WI38 (cell line): ENCODE results near the gene FER.

Source experiments
- H3K4me3 ChIP-seq: 2 replicates; pipeline ENCODE4 v1.5.1; 2011; ENCODE audit warnings: low read depth, mild to moderate bottlenecking, control low read depth, low read length
- CTCF ChIP-seq: IDR thresholded peaks from 2 replicates; pipeline ENCODE4 v1.5.1; 2012; ENCODE audit warnings: low read depth, mild to moderate bottlenecking, control low read depth, low read length

Gene FER

GRCh38 chr5:108720391-108720790 lies 27.3 kb upstream of the FER start:
- H3K4me3 ChIP-seq, result no peak overlapping the region
- no peak for TF ChIP-seq CTCF

DNA sequence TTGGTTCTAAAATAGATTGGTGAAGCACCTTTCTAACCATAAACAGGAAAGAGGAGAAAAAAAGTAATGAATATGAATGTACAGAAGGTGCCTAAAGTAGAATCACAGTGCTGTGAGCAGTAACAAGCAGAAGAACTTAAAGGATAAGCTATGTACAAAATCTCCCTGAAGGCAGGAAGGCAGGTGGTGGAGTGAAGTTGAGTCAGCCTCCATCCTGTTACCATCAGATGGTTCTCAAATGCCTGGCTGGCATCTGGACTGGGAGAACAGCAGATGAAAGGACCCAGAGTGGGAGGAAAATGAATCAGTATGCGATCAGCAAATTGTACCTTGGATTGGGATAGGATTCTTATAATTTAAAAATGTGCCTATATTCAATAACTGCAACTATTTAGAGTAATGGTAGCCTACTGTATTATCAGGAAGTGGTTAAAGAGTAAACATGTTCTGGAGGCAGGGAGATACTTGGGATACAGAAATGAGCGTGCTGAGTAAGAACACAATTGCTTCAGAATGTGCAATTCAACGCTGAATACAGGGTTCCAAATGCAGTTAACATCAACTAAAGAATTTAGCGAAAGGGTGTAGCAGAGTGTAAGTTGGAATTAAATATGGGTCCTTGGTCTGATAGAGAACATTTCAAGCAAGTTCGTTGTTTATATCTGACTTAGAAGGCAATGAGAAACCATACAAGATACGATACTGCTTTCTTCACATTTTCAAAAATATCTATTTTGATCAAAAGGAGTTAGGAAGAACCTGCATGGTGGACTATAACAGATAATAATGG lies 21.1 kb upstream of the FER start:
- no peak for TF ChIP-seq CTCF
- no peak overlapping the region for H3K4me3 ChIP-seq

- TF ChIP-seq CTCF, result no peak
- H3K4me3 ChIP-seq, result peak overlapping the region; percentile 76
These were observed 20.5 kb upstream of the FER start for GRCh38 chr5:108727236-108727650.

DNA sequence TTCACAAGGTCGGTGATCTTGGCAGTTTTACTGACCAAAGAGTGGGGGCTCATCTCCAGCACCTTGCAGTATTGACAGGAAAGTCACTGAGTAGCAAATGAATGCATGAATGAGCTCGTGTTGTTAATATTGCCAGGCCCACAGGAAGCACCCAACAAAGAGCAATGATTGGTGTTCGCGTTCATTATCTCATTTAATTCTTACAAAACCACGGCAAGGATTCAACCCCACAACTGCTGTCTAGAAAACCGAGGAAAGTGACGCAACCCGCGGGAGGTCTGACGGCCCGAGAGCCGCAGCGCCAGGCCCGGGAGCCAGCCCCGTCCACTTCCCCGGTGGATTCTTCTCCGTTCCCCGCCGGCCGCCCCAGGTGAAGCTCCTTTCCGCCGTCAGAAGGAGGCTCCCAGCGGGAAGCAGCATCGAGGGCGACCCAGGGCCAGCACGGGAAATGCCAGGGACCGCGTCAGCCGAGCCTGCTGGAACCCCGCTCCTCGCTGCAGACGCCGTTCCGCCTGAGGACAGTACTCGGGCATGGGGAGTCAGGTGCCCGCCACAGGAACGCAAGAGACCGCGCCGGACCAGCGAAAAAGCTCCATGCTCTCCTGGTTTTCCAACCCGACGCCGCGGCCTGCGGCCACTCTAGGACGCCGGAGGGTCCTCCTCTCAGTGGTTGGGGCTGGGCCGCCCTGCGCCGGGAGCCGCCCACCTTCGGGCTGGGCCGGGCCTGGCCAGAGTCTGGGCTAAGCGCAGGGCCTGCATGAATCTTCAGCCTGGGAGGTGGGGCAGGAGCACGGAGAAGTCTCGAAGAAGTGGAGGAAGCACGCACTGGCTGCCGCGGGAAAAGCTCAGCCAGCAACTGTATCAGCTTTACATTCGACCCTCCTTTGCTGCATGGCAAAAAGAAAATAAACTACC lies 19.8 kb upstream of the FER start:
- no peak for TF ChIP-seq CTCF
- peak overlapping the region; percentile 76 for H3K4me3 ChIP-seq

DNA sequence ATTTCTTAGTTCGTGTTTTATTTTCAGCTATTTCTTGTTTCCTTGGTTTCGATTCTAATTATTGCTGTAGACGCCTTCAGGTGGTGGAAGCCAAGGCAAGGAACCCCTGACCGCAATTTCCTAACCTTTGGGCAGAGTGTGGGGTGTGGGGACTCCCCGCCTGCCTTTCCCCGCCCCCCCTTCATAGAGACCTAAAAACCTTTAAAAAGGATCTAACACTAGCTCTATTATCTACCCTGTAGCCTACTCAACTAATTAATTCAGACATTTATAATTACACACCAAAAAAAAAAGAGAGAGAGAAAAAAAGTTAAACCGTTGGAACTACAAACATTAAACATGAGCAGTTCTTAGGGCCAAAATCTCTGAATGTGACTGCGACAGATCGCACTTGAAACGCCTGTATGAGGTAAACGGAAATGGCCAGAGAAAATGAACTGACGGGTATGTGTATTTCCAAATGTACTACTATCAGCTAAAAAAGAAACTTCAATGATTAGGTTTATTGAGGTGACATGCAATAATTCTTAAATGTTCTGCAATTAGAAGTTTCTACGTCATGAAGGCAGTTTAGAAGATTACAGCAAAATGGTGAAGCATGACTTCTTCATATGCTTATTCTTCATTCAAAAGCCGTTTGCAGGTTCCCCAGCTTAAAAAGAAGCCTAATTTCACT lies 19.0 kb upstream of the FER start:
- peak overlapping the region; percentile 76 for H3K4me3 ChIP-seq

DNA sequence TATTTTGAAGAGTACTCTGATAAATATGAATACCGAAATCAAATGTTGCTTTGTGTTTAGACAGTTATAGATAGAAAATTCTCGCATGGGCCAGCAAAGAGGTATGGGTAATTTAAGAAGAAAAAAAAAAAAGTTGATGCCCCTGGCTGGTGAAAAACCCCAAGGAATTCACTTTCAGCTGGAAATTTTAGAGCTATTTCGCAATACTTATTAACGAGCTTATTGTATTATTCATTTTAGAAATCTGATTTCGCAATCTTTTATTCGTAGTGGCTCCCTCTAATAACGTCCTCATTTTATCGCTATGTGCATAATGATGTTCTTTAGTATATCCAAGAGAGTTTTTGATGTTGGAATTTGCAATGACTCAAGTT lies 18.5 kb upstream of the FER start:
- H3K4me3 ChIP-seq, result no peak overlapping the region
- TF ChIP-seq CTCF, result no peak

More for the DNA sequence above, 19.0 kb upstream of the FER start:
- no peak for TF ChIP-seq CTCF
